OCI-LY1 (cell line): Measurements from ENCODE around the gene ZBTB22.

ENCODE experiments used
- H2AFZ ChIP-seq: fragments of 200-600 bp; sonication (generic), shearing (Covaris generic); 2 replicates; pipeline ENCODE4 v1.6.0; 2014; ENCODE audit warnings: antibody characterized with exemption, mild to moderate bottlenecking, low read length
- H3F3A ChIP-seq: fragments of 200-600 bp; sonication (generic), shearing (Covaris generic); 2 replicates; pipeline ENCODE4 v1.6.0; 2014; ENCODE audit warnings: mild to moderate bottlenecking, antibody characterized with exemption, low read length, moderate library complexity; ENCODE audit not compliant: insufficient read depth
- H3K27ac ChIP-seq: fragments of 200-600 bp; sonication (generic); 2 replicates; pipeline ENCODE4 v1.5.1; 2014; ENCODE audit warnings: low read length, mixed run types, mild to moderate bottlenecking, low read depth; ENCODE audit not compliant: poor library complexity, severe bottlenecking
- H3K27me3 ChIP-seq: fragments of 200-600 bp; sonication (generic); 2 replicates; pipeline ENCODE4 v1.6.0; 2014; ENCODE audit warnings: antibody characterized with exemption, mild to moderate bottlenecking, low read length, moderate library complexity; ENCODE audit not compliant: insufficient read depth
- H3K36me3 ChIP-seq: fragments of 200-600 bp; sonication (generic); 2 replicates; pipeline ENCODE4 v1.6.1; 2014; ENCODE audit warnings: mild to moderate bottlenecking, antibody characterized with exemption, low read length, moderate library complexity, mixed read lengths; ENCODE audit not compliant: insufficient read depth
- H3K4me1 ChIP-seq: fragments of 200-600 bp; sonication (generic); 2 replicates; pipeline ENCODE4 v1.5.1; 2014; ENCODE audit warnings: mild to moderate bottlenecking, low read length, moderate library complexity; ENCODE audit not compliant: insufficient read depth, severe bottlenecking
- H3K4me2 ChIP-seq: fragments of 200-600 bp; sonication (generic), shearing (Covaris generic); 2 replicates; pipeline ENCODE4 v1.6.1; 2014; ENCODE audit warnings: low read length
- H3K4me3 ChIP-seq: fragments of 200-600 bp; sonication (generic); 2 replicates; pipeline ENCODE4 v1.5.1; 2014; ENCODE audit warnings: low read length, low read depth, mild to moderate bottlenecking, mixed read lengths; ENCODE audit not compliant: poor library complexity, severe bottlenecking
- H3K79me2 ChIP-seq: fragments of 200-600 bp; shearing (Covaris generic); 2 replicates; pipeline ENCODE4 v1.6.1; 2016; ENCODE audit warnings: mixed run types, low read length, mixed read lengths; ENCODE audit not compliant: insufficient read depth
- H3K9ac ChIP-seq: fragments of 200-600 bp; sonication (generic), shearing (Covaris generic); 2 replicates; pipeline ENCODE4 v1.6.1; 2014; ENCODE audit warnings: mild to moderate bottlenecking, low read length, mixed read lengths
- H3K9me2 ChIP-seq: fragments of 200-600 bp; sonication (generic), shearing (Covaris generic); 2 replicates; pipeline ENCODE4 v1.6.1; 2014; ENCODE audit warnings: low read depth, mild to moderate bottlenecking, low read length, mixed read lengths
- H3K9me3 ChIP-seq: fragments of 200-600 bp; shearing (Covaris generic); 2 replicates; pipeline ENCODE4 v1.6.1; 2014; ENCODE audit warnings: low read length, mixed read lengths
- H4K20me1 ChIP-seq: fragments of 200-600 bp; sonication (generic), shearing (Covaris generic); 2 replicates; pipeline ENCODE4 v1.6.0; 2016; ENCODE audit warnings: mild to moderate bottlenecking, low read length; ENCODE audit not compliant: insufficient read depth
- CTCF ChIP-seq: fragments of 200-600 bp; sonication (generic), shearing (Covaris generic); IDR thresholded peaks from 2 replicates; pipeline ENCODE4 v1.5.1; 2017; ENCODE audit warnings: mild to moderate bottlenecking, antibody characterized with exemption, low read length, moderate library complexity, mixed read lengths
- EZH2 ChIP-seq: fragments of 200-600 bp; sonication (generic), shearing (Covaris generic); IDR thresholded peaks from 2 replicates; pipeline ENCODE4 v1.8.0; 2017; ENCODE audit warnings: borderline replicate concordance, mixed run types, mild to moderate bottlenecking, antibody characterized with exemption, low read length, moderate library complexity, mixed read lengths

The ZBTB22 gene

DNA sequence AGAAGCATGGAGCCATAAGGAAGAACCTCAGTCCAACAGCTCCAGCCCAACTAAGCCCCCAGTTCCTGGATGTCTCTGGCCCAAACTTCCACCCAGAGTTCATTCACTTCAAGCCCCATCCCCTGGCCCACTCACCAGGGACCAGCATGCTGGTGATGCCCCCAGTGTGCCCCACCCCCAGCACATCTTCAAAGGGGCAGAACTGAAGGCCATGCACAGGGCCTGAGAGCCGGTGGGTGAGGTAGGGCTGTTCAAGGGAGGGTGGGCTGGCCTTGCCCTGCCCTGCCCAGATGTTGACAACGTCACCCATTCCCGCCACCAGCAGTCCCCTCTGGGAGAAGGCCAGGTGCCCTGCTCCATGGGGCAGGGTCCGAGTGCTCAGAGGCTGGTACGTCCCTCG lies 37.0 kb downstream of the ZBTB22 start:
- H3K27me3 ChIP-seq = no peaks in the 10 kb centered on the region
- no peak overlapping the region for H3K4me3 ChIP-seq
- H3K9ac ChIP-seq = no peak overlapping the region
- TF ChIP-seq CTCF = no peak
- TF ChIP-seq EZH2 = no peak
- H2AFZ ChIP-seq = no peak overlapping the region
- peaks cover 70% of the 10 kb centered on the region for H3K36me3 ChIP-seq
- H3F3A ChIP-seq = no peaks in the 10 kb centered on the region; the same call in 1 of the 2 replicates
- H3K4me1 ChIP-seq = peaks cover 27% of the 10 kb centered on the region
- no peaks in the 10 kb centered on the region for H3K9me3 ChIP-seq
- no peaks in the 10 kb centered on the region for H3K79me2 ChIP-seq
- no peaks in the 10 kb centered on the region for H4K20me1 ChIP-seq
- H3K4me2 ChIP-seq = no peak overlapping the region
- H3K27ac ChIP-seq = no peak overlapping the region
- no peaks in the 10 kb centered on the region for H3K9me2 ChIP-seq

DNA sequence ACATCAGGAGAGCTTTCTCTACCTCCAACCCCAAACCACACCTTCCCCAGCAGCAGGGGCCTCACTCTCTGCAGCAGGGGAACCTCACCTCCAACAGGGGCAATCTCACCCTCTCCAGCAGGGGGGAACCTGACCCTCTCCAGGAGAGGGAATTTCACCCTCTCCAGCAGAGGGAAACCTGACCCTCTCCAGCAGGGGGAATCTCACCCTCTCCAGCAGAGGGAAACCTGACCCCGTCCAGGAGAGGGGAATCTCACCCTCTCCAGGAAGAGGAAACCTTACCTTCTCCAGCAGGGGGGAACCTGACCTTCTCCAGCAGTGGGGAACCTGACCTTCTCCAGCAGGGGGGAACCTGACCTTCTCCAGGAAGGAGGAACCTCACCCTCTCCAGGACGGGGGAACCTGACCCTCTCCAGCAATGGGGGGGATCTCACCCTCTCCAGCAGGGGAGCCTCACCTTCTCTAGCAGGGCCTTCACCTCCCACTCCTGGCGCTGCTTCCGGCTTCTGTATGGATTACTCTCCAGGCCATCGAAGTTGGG lies 37.5 kb downstream of the ZBTB22 start:
- H3K4me2 ChIP-seq = no peak overlapping the region
- H3K4me3 ChIP-seq = no peak overlapping the region
- H3K79me2 ChIP-seq = no peaks in the 10 kb centered on the region
- H3K9me2 ChIP-seq = no peaks in the 10 kb centered on the region
- no peaks in the 10 kb centered on the region for H3K27me3 ChIP-seq
- H3K4me1 ChIP-seq = peaks cover 32% of the 10 kb centered on the region
- TF ChIP-seq CTCF (peak; percentile 49), EZH2 (no peak)
- H4K20me1 ChIP-seq = no peaks in the 10 kb centered on the region
- H3K27ac ChIP-seq = no peak overlapping the region
- peaks cover 74% of the 10 kb centered on the region for H3K36me3 ChIP-seq
- no peaks in the 10 kb centered on the region for H3K9me3 ChIP-seq
- H3K9ac ChIP-seq = no peak overlapping the region
- no peaks in the 10 kb centered on the region; the same call in 1 of the 2 replicates for H3F3A ChIP-seq
- H2AFZ ChIP-seq = no peak overlapping the region

- Histone ChIP-seq H3K4me1 (peaks cover 39% of the 10 kb centered on the region), H3K4me2 (no peak overlapping the region), H3K27me3 (no peaks in the 10 kb centered on the region), H3K79me2 (peaks cover 7% of the 10 kb centered on the region; the same call in 1 of the 2 replicates), H3K36me3 (peaks cover 74% of the 10 kb centered on the region), H3K9ac (no peak overlapping the region), H3K9me2 (no peaks in the 10 kb centered on the region), H3F3A (peaks cover 4% of the 10 kb centered on the region; the same call in 1 of the 2 replicates), H2AFZ (no peak overlapping the region), H3K4me3 (no peak overlapping the region), H3K27ac (no peak overlapping the region), H3K9me3 (no peaks in the 10 kb centered on the region), H4K20me1 (no peaks in the 10 kb centered on the region)
- TF ChIP-seq EZH2 (no peak), CTCF (no peak)
Observed at GRCh38 chr6:33279257-33279695, 38.3 kb downstream of the ZBTB22 start.
